ENCODE data around the gene NAT16.

Gene NAT16

GRCh38 chr7:101207459-101207858, 27.4 kb upstream of the NAT16 start:
- TF ChIP-seq, protein P1, sequence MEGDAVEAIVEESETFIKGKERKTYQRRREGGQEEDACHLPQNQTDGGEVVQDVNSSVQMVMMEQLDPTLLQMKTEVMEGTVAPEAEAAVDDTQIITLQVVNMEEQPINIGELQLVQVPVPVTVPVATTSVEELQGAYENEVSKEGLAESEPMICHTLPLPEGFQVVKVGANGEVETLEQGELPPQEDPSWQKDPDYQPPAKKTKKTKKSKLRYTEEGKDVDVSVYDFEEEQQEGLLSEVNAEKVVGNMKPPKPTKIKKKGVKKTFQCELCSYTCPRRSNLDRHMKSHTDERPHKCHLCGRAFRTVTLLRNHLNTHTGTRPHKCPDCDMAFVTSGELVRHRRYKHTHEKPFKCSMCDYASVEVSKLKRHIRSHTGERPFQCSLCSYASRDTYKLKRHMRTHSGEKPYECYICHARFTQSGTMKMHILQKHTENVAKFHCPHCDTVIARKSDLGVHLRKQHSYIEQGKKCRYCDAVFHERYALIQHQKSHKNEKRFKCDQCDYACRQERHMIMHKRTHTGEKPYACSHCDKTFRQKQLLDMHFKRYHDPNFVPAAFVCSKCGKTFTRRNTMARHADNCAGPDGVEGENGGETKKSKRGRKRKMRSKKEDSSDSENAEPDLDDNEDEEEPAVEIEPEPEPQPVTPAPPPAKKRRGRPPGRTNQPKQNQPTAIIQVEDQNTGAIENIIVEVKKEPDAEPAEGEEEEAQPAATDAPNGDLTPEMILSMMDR (IDR thresholded peaks at IDR 0.05), result no peak

GRCh38 chr7:101206665-101207042, 26.6 kb upstream of the NAT16 start:
- TF ChIP-seq, protein P1 (IDR thresholded peaks at IDR 0.05), result no peak

DNA sequence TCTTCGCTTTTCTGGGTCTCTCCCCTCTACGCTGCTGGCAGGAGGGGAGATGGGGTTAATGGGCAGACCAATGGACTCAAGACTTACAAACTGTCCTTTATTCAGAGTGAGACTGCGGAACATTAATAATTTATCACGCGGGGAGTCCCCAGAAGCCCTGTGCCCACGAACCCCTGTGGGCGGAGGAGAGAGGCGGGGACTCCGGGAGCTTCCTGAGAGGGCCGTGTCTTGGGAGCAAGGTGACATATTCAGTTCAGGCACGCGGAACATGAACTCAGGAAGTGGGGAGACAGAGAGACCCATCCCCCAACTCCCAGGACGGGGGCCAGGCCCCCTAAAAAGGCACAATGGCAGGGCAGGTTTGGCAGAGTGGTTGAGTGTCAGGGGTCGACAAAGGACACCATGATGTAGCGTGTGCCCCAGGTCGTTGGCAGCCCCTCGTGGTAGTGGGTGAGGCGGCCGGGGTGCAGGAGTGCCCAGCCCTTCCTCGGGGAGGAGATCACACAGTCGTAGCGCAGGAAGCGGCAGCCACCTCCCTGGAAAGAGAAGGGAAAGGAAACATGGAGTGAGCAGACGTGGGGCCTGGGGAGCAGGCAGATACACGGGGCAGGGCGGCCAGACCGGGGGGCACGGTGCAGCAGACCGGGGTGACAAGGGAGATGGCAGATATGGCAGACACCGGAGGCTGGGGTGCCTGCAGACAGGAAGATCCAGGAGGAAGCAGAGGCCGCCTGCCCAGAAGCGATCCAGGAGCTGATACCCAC, 26.0 kb upstream of the NAT16 start:
- TF ChIP-seq, protein P1 (IDR thresholded peaks at IDR 0.05), result no peak

GRCh38 chr7:101202603-101202918, 22.5 kb upstream of the NAT16 start:
- TF ChIP-seq, protein P1 (IDR thresholded peaks at IDR 0.05), result no peak

GRCh38 chr7:101201695-101202602, 21.9 kb upstream of the NAT16 start:
- TF ChIP-seq, protein P1 (IDR thresholded peaks at IDR 0.05), result no peak

- TF ChIP-seq, protein P1 (IDR thresholded peaks at IDR 0.05), result no peak
These were observed 20.9 kb upstream of the NAT16 start, which contains the start of gene MOGAT3 for GRCh38 chr7:101200862-101201599. MOGAT3 (minus strand) TSS chr7:101201036; CDS start chr7:101200854, 182 bp downstream.

GRCh38 chr7:101200504-101200861, 20.4 kb upstream of the NAT16 start:
- TF ChIP-seq, protein P1 (IDR thresholded peaks at IDR 0.05), result no peak

Data from LNCAP (cell line).